DND-41 (cell line): ENCODE data around the gene SLIT2.

Experiments used
- EZH2 ChIP-seq: IDR thresholded peaks from 3 replicates; pipeline ENCODE4 v1.6.1; 2012; ENCODE audit warnings: borderline replicate concordance, low read depth, mild to moderate bottlenecking, moderate library complexity, low read length, inconsistent platforms; ENCODE audit not compliant: severe bottlenecking
- TF ChIP-seq, protein P1 (sequence below): IDR thresholded peaks from 2 replicates; pipeline ENCODE4 v1.5.1; 2012; ENCODE audit warnings: borderline replicate concordance, low read length, moderate library complexity, mild to moderate bottlenecking; ENCODE audit not compliant: poor library complexity, severe bottlenecking; ENCODE audit errors: extremely low read depth

DNA sequence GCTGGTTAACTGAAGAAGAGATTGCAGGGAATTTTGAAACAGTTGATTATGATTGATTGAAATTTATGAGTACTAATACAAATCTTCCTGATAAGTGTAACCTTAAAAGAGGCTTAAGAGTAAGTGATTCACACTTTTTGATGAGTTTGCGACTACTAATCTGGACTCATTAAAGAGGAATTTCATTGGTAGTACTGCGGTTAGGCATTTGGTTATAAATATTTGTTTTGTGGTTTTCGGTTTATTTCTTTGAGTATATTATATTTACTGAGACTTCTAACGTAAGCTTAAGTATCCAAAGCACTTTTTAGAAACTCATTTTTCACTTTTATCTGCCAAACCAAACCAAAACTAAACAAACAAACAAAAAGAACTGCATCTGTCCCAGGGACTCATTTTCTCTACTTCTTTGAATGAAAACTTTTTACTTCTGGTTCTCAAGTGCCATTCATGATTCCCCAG lies 20.7 kb downstream of the SLIT2 start:
- TF ChIP-seq, protein P1, sequence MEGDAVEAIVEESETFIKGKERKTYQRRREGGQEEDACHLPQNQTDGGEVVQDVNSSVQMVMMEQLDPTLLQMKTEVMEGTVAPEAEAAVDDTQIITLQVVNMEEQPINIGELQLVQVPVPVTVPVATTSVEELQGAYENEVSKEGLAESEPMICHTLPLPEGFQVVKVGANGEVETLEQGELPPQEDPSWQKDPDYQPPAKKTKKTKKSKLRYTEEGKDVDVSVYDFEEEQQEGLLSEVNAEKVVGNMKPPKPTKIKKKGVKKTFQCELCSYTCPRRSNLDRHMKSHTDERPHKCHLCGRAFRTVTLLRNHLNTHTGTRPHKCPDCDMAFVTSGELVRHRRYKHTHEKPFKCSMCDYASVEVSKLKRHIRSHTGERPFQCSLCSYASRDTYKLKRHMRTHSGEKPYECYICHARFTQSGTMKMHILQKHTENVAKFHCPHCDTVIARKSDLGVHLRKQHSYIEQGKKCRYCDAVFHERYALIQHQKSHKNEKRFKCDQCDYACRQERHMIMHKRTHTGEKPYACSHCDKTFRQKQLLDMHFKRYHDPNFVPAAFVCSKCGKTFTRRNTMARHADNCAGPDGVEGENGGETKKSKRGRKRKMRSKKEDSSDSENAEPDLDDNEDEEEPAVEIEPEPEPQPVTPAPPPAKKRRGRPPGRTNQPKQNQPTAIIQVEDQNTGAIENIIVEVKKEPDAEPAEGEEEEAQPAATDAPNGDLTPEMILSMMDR = no peak
- no peak for TF ChIP-seq EZH2
